Epithelial cell of prostate (primary cell): ENCODE results near the gene GREM2.

Source experiments
- DNase-seq: peaks from one replicate; pipeline ENCODE4 v3.0.0-alpha.2; 2011; ENCODE audit warnings: low read depth, low spot score
- H3K27ac ChIP-seq: fragments of 450-650 bp; 2 replicates; pipeline ENCODE4 v1.5.1; 2017; ENCODE audit warnings: mild to moderate bottlenecking

Gene GREM2

GRCh38 chr1:240611228-240611618, 732 bp downstream of the GREM2 start:
- DNase-seq = no peak
- H3K27ac ChIP-seq = no peak overlapping the region

DNA sequence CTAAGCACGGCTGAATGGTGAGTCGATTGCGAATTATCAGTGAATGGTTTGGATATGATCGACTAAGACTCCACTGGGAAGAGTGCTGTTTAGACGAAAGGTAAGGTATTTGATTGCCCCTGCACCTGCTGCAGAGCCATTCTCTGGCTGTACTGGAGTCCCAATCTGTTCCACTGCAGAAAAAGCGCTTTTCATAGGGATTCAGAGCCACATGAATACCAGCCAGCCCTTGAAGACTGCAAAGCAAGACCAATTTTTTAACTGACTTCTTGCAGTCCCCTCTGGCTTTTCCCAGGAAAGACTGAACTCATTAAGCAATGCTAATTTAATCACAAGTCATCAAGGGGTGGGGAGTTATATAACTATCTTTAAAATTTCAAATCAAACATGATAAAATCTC, 1.3 kb downstream of the GREM2 start:
- H3K27ac ChIP-seq = no peak overlapping the region
- DNase-seq = no peak

DNA sequence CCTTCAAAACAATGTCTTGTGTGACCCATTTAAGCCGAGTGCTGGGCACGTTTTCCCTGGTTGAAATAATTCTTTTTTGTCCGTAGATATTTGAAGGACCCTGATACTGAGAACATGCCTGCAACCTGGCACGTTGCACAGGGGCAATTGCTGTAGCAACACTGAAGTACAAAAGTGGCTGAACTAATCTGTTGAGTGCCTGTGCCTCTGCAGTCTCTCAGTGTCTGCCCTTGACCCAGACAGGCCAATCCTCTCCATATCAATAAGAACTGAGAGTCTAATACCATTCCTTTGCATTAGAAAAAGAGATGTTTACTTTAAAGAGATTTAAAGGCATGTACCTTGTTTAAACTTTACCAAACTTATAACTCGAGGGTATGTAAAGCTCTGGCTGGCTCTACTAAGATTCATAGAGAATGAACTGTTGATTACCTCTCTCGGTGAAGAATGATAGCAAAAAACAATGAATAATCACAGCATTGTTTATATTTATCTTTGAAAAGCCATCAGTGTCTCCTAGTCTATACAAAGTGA, 2.4 kb downstream of the GREM2 start:
- H3K27ac ChIP-seq = no peak overlapping the region
- no peak for DNase-seq

DNA sequence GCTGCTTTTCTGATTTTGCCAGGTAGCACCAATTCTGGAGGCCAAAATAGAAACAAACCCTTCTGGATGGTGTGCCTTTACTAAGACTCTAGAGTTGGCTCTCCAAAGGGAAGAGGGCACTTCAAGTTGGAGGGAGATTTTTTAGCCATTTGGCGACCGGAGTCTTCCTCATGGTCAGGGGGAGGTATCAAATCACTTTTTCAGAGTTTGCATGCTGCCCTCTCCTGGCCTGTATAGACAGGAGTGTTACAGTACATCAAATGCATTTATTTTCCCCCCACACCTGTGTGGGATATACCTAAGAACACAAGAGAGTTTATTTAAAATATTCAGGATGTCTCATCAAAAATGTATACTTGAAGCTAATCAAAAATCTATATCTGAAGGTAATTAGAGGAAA, 3.2 kb downstream of the GREM2 start:
- H3K27ac ChIP-seq = no peak overlapping the region
- no peak for DNase-seq

DNA sequence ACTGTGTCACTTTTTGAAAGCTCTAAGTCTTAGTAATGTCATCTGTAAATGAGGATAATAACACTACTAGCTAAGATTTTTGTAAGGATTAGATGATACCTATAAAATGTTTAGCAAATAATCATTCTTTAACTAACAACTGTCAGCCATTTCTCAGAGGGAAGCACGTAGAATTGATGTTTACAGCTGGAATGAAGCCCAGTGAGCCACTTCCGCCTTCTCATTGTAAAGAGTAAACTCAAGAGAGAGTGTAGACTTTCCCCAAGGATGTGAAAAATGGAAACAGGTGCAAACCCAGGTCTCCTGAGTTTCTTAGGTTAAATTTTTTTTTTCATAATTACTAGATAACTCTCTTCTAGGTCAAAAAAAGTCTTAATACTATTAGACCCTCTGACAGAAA, 4.9 kb downstream of the GREM2 start:
- DNase-seq = no peak
- H3K27ac ChIP-seq = no peak overlapping the region

GRCh38 chr1:240602189-240602588, 9.8 kb downstream of the GREM2 start:
- H3K27ac ChIP-seq = no peak overlapping the region
- DNase-seq = no peak

GRCh38 chr1:240599830-240600229, 12.1 kb downstream of the GREM2 start:
- DNase-seq = no peak

GRCh38 chr1:240599299-240599698, 12.7 kb downstream of the GREM2 start:
- no peak overlapping the region for H3K27ac ChIP-seq
- no peak for DNase-seq

More at GRCh38 chr1:240599830-240600229, 12.1 kb downstream of the GREM2 start:
- no peak overlapping the region for H3K27ac ChIP-seq

DNA sequence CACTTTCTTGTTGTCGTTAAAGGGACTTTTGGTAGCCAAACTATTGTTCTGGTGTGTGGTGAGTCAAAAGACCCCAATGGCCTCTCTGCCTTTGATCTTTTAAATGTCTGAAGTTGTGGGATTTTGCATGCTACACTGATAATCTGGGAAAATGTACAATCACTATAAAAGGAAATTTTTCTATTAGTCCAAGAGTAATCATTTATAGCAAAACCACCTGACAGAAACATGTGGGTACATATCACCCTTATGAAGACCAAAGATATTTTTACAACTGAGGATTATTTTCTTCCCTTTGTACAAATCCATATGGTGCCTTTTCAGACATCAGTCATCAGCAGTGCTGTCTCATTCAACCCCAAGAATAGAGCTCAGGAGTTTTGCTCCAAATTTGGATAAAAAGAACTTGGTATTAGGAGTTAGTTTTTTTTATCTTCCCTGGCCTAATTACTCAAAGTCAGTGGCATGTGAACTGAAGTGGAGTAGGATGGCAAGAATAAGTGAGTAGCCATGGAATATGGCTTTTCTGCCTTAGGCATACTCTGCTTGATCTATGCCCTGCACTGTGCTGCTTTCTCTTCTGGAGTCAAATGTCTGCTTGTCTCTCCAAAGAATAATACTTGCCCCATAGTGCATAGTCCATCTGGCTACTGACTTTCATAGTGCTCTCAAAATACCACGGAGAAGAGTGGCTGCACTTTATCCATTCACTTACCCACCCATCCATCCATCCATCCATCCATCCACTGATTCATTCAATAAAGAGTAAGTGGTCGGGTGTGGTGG, 13.5 kb downstream of the GREM2 start:
- no peak for DNase-seq
- no peak overlapping the region for H3K27ac ChIP-seq

GRCh38 chr1:240597153-240597745, 14.7 kb downstream of the GREM2 start:
- no peak overlapping the region for H3K27ac ChIP-seq
- no peak for DNase-seq

- no peak overlapping the region for H3K27ac ChIP-seq
- DNase-seq = no peak
Measured at GRCh38 chr1:240595476-240595875, 16.5 kb downstream of the GREM2 start.

DNA sequence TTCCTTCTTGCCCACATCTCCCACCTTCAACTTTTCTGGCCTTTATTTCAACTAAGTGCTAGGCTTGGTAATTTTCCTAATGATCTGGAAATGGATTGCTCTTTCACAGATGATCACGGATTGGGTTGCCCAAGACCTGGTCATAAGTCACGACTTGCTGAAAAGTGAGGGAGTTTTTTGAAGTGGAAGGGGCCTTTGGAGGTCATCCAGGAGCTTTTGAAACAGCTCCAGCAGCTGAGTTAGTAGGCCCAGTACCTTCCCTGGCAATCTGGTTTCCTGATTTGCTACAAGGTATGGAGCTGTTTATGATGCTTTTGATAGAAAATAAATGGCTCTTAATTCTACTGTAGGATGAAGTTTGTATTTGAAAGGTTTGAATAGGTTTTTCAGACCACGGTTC, 20.4 kb downstream of the GREM2 start:
- DNase-seq = no peak

GRCh38 chr1:240591078-240591477, 20.9 kb downstream of the GREM2 start:
- H3K27ac ChIP-seq = no peak overlapping the region
- DNase-seq = no peak

More for the DNA sequence above, 20.4 kb downstream of the GREM2 start:
- H3K27ac ChIP-seq = no peak overlapping the region

DNA sequence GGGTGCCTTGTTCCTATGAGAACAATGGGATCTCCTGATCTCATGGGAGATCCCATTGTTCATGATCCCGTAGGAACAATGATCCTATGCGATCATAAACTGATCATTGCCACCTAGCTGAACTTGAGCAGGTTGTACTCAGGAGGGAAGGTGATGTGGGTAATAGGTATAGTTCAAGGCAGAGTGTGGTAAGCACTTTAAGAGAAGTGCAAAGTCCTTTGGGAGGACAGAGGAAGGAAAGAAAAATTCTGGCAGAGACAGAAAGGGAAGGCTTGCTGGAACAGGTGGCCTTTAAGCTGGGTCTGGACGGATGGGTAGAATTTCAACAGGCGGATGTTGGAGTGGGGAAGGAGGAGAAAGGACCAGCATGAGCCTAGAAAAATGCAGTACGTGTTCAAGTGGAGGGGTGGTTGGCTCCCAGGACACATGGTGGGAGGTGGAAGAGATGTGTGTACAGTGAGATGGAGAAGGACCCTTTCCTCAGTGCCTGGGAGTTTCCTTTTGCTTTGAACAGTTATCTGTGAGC, 22.3 kb downstream of the GREM2 start:
- DNase-seq = no peak
- H3K27ac ChIP-seq = no peak overlapping the region

- DNase-seq = no peak
Measured at GRCh38 chr1:240586006-240586405, 25.9 kb downstream of the GREM2 start.

GRCh38 chr1:240582953-240583352, 29.0 kb downstream of the GREM2 start:
- no peak overlapping the region for H3K27ac ChIP-seq
- DNase-seq = no peak

More at GRCh38 chr1:240586006-240586405, 25.9 kb downstream of the GREM2 start:
- H3K27ac ChIP-seq = no peak overlapping the region

DNA sequence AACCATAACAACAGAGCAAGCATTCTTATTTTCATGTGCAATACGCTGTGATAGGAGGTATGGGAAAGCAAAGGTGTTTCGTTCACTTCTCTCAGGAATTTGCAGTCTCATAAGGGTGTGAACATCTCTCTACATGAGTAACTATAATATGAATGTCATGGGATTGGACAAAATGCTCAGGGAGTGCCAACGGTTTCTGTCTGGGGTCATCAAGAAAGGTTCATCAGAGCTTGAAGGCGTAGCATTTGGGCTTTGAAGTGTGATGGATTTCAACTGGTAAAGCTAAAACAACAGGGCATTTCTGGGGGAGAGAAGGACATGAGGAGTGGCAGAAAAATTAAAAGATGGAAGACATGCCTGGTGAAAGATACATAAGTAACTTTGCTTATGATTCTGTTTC, 32.4 kb downstream of the GREM2 start:
- H3K27ac ChIP-seq = no peak overlapping the region
- no peak for DNase-seq

GRCh38 chr1:240577095-240577494, 34.9 kb downstream of the GREM2 start:
- no peak for DNase-seq
- H3K27ac ChIP-seq = no peak overlapping the region

- no peak for DNase-seq
Measured at GRCh38 chr1:240575981-240576662, 35.8 kb downstream of the GREM2 start.

DNA sequence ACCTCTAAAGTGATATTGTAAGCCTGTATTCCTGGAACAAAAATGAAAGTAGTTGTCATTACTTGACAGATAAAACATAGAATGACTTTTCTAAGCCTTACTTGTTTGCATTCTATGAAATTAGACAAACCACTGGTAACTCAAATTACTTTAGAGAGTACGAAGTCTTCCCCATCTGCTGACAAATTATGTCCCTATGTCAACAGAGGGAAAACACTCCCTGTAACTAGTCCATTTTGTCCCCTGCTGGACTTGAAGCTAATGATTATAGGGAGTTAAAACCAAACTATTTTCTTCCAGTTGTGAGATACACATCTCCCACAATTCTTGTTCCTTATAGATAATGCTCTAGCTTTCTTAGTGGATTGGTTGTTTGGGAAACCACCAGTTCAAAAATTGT, 39.6 kb downstream of the GREM2 start:
- no peak overlapping the region for H3K27ac ChIP-seq
- DNase-seq = no peak

More at GRCh38 chr1:240575981-240576662, 35.8 kb downstream of the GREM2 start:
- no peak overlapping the region for H3K27ac ChIP-seq

DNA sequence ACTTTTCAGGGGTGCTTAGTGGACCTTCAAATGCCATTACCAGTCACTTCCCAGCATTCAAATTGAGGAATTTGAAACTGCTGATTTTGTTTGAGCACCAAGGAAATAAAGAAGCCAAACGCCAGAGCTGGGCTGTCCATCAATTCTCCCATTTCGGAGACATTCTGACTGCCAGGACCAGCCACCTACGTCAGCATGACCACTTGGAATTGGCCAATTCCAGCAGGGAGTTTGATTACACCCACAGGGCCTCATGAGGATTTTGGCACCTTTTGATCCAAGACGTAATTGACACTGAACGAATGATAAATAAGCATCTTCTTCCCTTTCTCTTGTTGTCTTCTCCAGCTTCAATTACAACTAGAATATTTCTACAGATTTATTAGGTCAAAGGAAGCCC, 40.2 kb downstream of the GREM2 start:
- no peak for DNase-seq
- no peak overlapping the region for H3K27ac ChIP-seq
